Suppressor macrophage treated with lipopolysaccharide for 4 hours (primary cell): ENCODE measurements around the gene DTHD1.
A peak's percentile ranks its signal among the peaks of the same experiment; 100 is the strongest.

Experiments
- DNase-seq: peaks from one replicate; pipeline ENCODE4 v3.0.0-alpha.2; 2020

Gene DTHD1

DNA sequence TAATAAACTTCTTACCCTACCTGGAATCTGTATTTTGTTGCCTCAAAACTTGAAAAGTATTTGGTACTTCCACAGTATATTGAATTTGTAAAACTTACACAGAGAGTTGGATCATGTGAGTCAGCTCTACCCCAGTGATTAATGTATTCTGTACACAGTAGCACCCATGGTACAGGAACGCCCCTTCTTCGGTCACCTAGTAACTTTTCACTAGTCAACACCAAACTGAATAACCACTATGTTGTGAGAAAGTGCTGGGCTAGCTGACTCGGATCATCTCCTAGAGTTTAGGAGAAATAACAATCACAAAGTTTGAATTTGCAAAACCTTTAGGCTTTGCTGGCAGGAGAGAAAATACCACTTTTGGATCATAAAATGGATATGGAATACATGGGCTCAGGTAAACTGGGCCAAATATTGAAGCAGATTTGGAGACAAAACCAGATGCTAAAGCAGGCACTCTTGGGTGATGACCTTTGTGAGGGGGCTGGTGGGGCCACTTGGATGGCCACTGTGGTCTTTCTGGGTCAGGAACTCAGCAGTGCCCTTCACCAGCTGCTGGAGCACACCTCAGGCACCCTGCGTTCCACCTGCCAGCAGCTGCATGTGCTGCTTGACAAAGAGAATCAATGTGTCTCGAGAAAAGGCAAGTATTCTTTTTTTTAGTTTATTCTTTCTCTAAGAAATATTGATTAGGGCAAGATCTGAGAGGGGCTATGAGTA, at the start of gene DTHD1:
Gene DTHD1 (plus strand): TSS at position 233 of the 723 bp plus-strand sequence. CDS start 143 bp downstream, at position 376.
- DNase-seq = no peak

DNA sequence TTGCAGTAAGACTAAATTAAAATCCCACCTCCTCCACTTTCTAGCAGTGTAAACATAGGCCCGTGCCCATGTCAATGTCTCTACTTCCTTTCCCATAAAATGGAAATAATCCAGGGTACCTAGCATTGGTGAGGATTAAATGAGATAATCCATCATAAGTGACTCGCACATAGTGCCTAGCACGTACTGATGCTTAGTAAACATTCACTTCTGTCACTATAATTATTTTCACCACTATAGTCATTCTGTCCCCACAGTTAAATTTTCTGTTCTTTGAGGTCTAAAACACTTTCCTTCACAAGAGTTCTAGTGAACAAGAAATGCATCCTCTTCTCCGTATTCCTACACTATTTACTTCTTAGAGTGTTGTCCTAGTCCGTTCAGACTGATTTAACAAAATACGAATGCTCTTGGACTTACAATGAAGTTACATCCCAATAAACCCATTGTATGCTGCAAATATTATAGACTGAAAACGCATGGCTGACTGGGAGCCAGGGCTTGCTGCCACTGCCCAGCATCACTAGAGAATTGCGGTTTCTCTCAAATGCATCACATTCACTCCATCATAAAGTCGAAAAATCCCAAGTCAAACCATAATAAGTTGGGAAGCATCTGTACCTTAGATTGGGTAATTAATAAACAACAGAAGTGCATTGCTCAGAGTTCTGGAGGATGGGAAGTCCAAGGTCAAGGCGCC, 47.7 kb upstream of the DTHD1 start:
- no peak for DNase-seq

DNA sequence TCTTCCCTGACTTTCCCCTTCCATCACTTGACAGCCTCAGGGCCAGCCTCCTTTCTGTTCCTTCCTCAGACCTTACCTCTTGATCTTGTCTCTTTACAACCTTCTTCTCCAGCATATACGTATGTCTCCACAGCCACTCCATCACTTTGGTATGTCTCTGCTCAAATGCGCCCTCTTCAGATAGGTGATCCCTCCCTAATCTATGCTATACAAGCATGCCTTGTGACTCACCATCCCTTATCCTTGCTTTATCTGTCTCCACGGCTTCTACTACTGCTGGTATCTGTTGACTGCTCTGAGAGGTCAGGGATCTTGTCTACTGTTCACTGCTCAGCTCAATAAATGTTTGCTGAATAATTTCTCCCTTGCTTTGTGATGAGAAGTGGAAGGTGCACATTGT, 46.1 kb upstream of the DTHD1 start:
- no peak for DNase-seq

DNA sequence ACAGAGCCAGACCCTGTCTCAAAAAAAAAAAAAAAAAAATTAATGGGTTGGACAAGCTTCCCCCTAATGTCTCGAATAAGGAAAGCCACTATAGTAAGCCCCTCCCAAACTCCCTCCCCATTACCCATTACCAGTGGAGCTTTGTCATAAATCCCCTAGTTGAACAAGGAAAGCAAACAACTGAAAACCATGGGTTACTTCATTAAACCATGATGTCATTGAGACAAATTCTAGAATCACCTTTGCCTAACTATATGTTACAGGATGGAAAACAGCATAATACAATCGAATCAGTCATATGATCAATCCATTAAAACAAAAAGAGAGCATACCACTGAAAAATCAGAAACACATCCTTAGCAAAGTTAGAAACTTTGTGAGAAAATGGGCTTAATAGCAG, 45.3 kb upstream of the DTHD1 start:
- DNase-seq = no peak

DNA sequence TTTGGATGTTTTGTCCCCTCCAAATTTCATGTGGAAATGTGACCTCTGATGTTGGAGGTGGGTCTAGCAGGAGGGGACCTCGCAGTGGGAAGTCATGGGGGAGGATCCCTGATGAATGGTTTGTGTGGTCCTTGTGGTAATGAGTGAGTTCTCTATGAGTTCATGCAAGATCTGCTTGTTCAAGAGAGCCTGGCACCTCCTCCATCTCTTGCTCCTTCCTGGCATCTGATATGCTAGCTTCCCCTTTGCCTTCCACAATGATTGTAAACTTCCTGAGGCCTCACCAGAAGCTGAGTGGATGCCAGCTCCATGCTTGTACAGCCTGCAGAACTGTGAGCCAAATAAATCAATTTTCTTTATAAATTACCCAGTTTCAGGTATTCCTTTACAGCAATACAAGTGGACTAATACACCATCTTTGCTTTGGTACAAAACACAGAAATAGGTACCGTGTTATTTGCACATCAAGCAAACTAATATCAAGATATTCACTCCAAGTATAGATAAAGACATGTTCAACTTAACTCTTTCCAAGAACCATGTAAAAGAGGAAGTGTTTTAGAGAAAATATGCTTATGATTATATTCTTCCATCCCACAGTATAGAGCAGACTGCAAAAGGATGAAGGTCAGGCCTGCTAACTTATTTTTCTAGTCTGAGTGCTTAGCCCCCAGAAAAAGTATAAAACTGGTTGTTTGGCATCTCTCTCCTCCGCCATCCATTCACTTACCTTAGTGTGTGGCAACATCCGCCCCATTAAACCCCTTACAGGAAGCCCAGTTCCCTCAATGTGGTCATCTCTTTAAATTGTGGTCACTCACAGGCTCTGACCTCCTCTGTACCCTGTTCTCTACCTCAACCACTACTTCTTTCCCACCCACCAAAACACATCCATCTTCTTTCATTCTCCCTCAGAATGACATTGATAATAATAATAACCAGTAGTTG, 43.8 kb upstream of the DTHD1 start:
- no peak for DNase-seq

DNA sequence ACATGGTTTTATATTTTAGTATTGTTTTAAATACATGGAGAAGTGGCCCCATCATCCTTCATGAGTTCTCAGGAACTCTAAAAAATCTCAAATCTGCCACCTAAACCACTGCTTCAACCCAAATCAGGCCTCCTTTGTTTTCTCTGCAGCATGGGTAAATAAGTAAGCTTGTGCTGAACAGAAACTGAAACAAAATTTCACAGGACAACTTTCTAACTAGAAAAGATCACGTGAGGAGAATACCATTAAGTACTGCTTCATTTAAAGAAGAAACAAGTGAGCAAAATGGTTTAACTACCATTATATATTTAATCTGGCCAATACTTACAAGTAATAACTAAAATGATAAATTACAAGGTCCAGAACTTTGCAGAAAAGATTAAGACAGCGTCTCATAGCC, 39.6 kb upstream of the DTHD1 start:
- peak; percentile 75 for DNase-seq

DNA sequence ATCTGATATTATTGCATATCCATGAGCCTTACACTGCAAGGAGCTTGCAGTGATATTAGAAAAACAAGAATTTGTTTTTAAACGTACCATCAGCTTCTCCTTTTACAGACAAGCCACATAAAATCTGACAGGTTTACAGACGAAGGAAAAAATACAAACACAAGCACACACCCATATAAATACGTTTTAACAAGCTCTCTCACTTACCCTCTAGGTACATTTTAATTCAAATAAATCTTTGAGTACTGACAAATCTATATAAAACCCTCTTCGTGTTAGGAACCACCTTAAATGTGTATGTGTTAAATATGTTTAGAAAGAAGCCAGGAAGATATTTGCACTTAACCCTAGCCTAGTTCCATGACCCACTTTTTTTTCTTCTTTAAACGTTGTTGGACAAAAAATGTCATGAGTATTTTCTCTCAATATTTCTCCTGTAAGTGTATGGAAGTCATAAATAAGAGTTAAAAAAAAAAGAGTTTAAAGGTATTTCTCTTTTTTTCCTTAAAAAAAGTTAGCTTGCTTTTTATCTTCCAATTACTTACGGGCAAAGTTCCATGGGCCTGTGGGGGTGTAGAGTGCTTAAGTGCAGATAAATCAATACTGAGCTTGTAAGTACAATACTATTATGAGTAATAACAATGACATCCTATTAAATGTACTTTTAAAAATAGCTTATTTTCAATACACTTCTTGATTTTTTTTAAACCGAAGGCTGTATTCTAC, 38.6 kb upstream of the DTHD1 start:
- peak; percentile 23 for DNase-seq

DNA sequence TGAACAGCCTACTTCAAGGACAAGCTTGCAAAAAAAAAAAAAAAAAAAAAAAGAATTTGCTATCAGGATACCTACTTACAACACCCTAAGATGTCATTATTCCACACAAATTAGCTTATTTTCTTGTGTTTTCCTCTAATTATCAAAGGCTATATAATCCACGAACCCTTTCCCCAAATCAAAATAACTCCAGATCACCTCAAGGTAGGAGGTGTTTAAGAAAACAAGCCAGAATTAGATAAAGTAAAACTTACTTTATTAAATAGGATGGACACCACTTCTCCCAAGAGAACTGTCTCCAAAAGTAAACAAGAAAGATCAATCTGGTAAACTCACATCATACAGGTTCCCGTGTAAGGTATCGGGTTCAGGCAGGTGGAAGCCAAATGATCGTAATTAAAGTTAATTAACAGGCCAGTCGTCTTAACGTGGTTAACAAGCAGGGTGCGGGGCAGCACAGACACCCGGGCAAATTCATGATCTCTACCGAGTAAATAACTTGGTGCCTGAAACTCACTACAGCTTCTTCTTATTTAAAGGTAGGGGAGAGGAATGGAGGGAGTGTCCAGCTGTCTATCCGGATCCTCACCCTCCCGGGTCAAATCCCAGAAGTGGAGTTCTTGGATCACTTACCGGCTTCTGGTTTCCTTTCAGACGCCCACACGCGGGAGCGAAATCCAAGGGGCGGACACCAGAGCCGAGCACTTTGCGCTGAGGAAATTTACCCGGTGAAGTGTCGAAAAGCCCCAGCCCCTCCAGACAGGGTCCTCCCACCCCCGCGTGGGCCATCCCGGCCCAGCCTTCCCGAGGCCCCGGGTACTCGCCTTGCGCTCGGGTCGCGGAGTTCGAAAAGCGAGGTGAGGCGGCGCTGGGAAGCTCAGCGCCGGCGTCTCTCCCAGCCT, 37.8 kb upstream of the DTHD1 start:
- peak; percentile 95 for DNase-seq

DNA sequence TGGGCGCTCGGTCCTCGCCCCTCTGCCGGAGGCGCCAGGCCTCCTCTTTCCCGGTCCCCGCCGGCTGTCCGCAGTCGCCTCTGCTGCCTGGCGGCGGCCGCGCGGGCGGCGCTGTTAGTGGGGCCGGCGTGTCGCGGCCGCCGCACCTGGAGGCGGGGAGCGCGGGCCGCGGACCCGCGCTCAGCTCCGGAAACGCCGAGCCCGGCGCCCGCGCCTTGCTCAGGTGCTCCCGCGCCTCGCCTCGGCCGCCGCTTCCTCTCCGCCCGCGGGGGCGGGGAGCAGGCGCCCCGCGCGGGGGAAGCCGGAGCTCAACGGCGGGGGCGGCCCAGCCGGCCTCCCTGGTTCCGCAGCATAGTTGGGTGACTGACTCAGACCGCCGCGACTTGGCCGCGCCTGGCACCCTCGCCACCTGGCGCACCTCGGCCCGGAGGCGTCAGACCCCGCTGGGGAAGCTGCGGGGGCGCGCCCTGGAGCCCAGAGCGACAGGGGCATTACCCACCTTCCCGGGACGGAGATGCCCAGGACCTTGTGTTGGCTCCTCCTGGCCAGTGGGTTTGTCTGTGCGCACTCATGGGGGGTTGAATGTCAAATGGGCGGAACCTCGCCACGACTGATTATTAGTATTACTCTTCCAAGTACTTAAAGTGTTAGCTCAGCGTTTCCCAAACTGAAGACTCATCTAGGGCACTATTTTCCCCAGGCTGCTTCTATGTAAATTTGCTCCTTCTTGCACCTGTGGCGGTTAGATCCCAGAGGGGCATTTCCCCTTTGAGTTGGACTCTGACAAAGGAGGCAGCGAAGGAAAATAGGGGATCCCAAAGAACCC, 36.9 kb upstream of the DTHD1 start, which contains the start of gene ARAP2:
Gene ARAP2 (minus strand): TSS at position 258 of the 826 bp plus-strand sequence. CDS start 15,028 bp downstream, outside the sequence.
- DNase-seq = peak; percentile 69

DNA sequence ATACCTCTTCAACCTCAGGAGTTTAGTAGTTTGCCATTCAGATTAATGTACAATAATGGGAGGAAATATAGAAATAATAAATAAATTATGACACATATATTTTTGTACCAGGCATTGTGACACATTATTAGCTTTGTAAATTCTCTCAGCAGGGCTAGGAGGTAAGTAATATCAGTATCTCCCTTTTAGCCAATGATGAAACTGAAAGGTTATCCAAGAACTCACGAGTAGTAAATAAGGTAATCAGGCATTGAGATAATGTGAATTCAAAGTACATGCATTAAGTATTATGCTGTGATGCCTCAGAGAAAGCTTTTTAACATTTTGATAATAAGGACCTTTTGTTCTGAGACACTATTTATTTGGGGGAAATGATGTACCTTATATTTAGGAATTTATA, 31.8 kb upstream of the DTHD1 start:
- DNase-seq = no peak

DNA sequence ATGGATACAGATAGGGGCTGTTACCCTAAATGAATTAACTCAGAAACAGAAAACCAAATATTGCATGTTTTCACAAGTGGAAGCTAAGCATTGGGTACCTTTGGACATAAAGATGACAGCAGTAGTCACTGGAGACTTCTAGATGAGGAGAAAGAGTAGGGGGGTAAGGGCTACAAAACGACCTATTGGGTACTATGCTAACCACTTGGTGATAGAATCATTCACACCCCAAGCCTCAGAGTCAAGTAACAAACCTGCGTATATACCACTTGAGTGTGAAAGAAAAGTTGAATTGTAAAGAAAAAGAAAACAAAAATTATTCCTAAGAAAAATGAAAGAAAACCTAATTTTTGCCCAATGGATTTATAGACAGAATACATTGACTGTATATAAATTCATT, 29.4 kb upstream of the DTHD1 start:
- no peak for DNase-seq

DNA sequence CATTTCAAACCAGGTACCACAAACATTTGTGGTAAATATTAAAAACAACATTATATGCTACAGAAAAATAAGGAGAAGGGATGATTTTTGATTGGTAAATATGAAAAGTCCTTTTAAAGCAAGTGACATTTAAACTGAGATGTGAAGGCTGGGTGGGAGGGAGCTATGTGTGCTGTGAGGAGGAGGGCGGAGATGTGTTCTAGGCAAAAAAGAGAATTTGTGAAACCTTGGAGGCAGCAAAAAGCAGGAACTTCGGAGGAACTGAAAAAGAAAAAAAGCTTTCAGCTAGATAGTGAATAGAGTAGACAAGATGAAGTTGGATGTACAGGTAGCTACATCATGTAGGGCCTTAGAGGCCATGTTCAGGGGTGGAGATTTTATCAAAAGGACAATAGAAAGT, 27.0 kb upstream of the DTHD1 start:
- DNase-seq = peak; percentile 46

DNA sequence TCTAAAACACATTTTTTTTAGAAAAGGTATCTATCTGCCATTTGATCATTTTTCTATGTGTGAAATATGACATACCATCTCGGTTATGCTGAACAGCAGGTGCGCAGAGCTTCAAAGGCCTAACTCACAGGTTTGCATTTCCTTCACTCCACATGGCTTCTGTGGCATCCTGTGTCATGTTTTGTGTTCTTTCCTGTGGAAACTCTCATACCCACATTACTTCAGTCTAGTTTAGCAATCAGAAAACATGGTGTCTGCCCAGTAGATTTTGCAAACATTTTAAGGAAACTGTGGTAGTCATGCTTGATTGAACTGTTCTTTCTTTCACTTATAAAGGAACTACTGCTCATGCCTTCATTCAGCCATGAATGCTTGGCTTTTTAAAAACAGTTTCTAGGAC, 25.8 kb upstream of the DTHD1 start:
- peak; percentile 82 for DNase-seq

DNA sequence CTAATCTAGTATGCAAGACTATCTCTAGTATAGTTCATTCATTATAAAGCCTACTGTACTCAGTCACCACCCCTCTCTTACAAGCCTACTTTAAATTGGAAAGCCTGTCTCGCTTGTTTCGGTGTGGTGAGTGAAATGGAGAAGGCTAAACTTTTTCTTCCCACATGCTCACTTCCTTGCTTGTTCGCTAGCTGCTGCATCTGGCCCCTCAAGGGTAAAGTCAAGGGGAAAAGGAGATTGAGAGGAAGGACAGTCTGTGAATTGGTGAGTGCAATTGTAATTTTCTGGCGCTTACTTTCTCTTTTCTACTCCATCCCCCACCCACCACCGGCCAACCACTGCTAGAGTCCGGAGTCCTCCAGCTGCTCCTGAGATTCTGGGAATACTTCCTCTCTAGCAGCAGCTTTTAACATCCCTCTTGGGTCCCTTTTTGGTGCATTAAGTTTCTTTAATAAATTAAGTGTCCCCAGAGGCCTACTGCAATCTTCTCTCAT, 25.0 kb upstream of the DTHD1 start:
- peak; percentile 39 for DNase-seq

DNA sequence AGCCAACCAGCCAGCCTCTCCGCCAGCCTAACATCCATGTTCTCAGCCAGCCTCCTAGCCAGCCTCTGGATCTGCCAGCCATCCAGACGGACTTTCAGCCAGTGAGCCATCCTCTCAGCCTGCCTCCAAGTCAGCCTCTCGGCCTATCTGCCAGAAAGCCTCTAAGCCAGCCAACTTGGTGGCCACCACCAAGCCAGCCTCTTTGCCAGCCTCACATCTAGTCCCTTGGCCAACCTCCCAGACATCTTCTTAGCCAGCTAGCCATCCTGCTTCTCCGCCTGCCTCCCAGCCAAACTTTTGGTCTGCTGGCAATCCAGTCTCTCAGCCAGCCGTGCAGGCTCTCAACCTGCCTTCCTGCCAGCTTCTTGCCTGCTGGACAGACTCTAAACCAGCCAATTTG, 20.7 kb upstream of the DTHD1 start:
- no peak for DNase-seq

DNA sequence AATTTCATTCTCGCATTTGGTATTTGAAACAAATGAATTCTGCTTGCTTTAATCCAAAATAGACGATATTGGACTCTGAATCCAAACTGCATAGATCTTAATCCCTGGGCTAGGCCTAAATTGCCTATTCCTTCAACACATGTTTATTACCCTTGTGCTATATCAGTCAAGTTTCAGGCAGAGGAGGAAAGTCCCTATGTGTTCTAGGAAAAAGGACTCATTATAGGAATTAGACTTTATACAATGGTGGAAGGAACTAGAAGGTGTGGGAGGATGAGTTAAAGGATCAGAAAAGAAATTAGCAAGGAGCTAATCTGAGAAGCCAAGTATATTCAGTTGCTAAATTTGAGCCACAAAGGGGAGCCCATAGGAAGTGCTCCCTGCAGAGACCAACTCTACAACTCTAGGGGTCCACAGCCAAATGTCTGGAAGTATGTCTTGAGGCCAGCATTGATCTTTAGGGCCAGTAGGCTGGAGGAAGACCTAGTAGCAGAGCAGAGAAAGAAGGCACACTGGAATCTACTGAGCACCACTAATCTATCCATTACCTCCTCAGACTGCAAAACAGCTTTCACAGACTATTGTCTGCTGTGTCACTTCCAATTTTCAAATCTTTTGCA, 17.1 kb upstream of the DTHD1 start:
- DNase-seq = no peak

DNA sequence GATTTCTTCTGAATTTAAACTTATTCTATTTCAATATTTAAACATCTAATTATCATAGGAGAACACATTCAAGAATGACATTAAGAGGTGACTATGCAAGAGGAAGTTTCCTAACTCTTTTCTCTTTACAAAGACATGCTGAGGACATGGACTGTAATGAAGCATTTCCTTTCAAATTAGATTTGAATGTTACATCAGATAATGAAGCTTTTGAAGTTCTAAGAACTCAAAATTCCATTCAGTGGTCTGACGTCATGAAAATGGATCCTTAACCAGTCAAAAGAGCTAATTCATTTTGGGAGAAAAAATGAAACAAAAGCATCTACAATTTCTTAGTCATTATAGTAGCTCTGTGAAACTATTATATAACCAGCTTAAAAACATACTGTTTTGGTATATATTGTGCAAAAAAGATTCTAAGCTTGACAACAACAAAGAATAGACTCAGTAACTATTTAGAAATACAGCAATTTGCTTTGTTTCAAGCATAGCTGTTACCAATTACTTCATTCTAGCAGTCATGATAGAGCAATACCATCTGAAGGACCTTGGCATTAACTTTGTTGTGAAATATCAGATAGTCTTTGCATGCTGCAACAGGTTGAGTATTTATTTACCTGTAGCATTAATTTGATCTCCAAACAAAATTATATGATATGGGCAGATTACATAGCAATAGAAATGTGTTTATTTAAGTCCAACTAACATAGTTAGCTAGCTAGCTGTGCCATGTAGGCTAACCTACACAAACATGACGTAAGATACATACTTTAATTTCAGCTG, 13.7 kb upstream of the DTHD1 start:
- DNase-seq = peak; percentile 59

DNA sequence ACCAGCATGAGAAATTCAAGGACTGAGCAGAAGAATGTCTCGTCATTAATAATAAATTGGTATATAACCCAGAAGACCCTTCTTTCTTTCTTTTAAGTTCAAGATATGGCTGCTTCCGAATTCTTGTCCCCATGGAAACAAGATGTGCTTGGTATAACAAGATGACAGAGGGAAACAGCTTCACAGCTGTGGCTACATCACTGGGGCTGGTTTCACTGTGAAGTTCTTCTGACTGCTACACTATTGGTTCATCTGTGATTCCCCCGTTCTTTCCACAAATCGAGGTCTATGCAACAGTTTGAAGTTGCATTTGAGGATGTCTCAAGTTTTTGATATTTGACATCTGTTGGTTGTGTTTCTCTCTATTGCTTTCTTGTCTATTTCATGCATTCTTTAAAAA, 12.3 kb upstream of the DTHD1 start:
- DNase-seq = peak; percentile 33

DNA sequence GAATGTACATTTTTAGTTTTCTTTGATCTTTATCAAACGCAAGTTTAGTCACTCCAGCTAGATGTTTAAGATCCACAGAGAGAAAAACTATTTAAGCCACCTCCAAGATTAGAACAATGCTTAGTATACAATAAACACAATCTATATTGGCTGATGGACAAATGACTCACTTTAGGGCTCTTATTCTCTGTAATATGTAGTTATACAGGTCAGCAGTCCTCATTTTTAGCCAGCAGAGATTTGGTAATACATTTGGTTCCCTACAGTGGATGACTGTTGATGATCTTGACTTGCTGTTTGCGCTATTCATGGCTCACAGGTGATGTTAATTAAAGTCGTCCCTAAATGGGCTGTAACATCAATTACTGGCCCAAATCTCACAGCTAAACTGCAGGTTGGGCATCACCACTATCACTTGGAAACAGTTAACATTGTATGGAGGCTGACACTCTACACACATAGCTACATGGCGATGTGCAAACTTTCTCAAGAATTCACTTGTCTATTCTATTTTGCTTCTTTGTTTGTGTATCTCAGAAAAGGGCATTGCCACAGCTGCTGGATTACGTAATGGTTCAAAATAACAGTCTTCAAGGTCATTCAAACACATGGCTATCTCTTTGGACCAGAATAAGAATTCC, 11.8 kb upstream of the DTHD1 start:
- no peak for DNase-seq
